HK-2 (cell line): ENCODE data around the gene CDK3.

Source experiments
- DNase-seq: peaks from one replicate; pipeline ENCODE4 v3.0.0-alpha.2; 2018; ENCODE audit not compliant: unreplicated experiment

Gene CDK3

GRCh38 chr17:75991396-75991795 lies 9.3 kb upstream of the CDK3 start:
- DNase-seq = no peak

GRCh38 chr17:75994802-75995370 lies 5.8 kb upstream of the CDK3 start:
- no peak for DNase-seq

- DNase-seq = no peak
Measured at GRCh38 chr17:75995385-75995925, 5.2 kb upstream of the CDK3 start.

- DNase-seq = peak; percentile 75
Measured at GRCh38 chr17:75996665-75997590, 3.7 kb upstream of the CDK3 start.

GRCh38 chr17:75998327-75998795 lies 2.3 kb upstream of the CDK3 start:
- no peak for DNase-seq

- DNase-seq = peak; percentile 66
Measured at GRCh38 chr17:76000016-76000754, 470 bp upstream of the CDK3 start.

- no peak for DNase-seq
Measured at GRCh38 chr17:76002100-76002499, 1.4 kb downstream of the CDK3 start.

- no peak for DNase-seq
Measured at GRCh38 chr17:76003915-76004314, 3.3 kb downstream of the CDK3 start.

- peak; percentile 33 for DNase-seq
Measured at GRCh38 chr17:76004750-76005262, 4.2 kb downstream of the CDK3 start.

GRCh38 chr17:76005263-76006149 lies 4.9 kb downstream of the CDK3 start:
- peak; percentile 72 for DNase-seq

GRCh38 chr17:76007131-76007849 lies 6.6 kb downstream of the CDK3 start:
- no peak for DNase-seq

GRCh38 chr17:76007850-76008165 lies 7.2 kb downstream of the CDK3 start:
- no peak for DNase-seq

- no peak for DNase-seq
Measured at GRCh38 chr17:76008208-76008607, 7.6 kb downstream of the CDK3 start.

- DNase-seq = no peak
Measured at GRCh38 chr17:76008630-76009425, 8.2 kb downstream of the CDK3 start.

GRCh38 chr17:76009447-76009846 lies 8.8 kb downstream of the CDK3 start:
- no peak for DNase-seq

- no peak for DNase-seq
Measured at GRCh38 chr17:76009969-76010661, 9.5 kb downstream of the CDK3 start.

GRCh38 chr17:76011951-76012350 lies 11.3 kb downstream of the CDK3 start:
- DNase-seq = no peak

GRCh38 chr17:76013377-76013932 lies 12.8 kb downstream of the CDK3 start:
- DNase-seq = no peak
